Naive thymus-derived CD8-positive, alpha-beta T cell (primary cell): ENCODE results near the gene MYORG. TPM values are rescaled to one million over a fixed set of nuclear protein-coding genes. Genes with fewer than 3 reads are reported as not detected.

Experiments
- ATAC-seq, 2 donors: fragments of 150-1000 bp; cut with Tn5 transposase in 1 of 2; sonication (Bioruptor Pico), chemical (Tn5 transposase) in 1 of 2; 1 replicate in 1 of 2; 2 replicates in 1 of 2; pipeline ENCODE4 v1.10.0; 2021; ENCODE audit warnings: mild to moderate bottlenecking in 2 of 2, moderate library complexity in 2 of 2
- POLR2A ChIA-PET: fragments of 350-600 bp; sonication (Branson Sonifier 250); formaldehyde crosslinking; loops from one replicate; lab custom pipeline; 2021; ENCODE audit warnings: antibody characterized with exemption; lab: Charles Lee
- DNase-seq, 10 donors: peaks; one replicate each; pipeline versions ENCODE4 v3.0.0 to v3.0.0-alpha.2; 2020 to 2022
- H3K27ac Mint-ChIP-seq, 10 donors: one replicate each; pipeline ENCODE4 v1.8.0; 2020 to 2022; ENCODE audit warnings: mild to moderate bottlenecking in 10 of 10, mixed read lengths in 10 of 10, moderate library complexity in 4 of 10, inconsistent platforms in 1 of 10
- H3K27me3 Mint-ChIP-seq, 5 donors: one replicate each; pipeline ENCODE4 v1.8.0; 2021 to 2022; ENCODE audit warnings: mixed read lengths in 5 of 5
- H3K36me3 Mint-ChIP-seq, 3 donors: one replicate each; pipeline ENCODE4 v1.8.0; 2020 to 2022; ENCODE audit warnings: mixed read lengths in 3 of 3, mild to moderate bottlenecking in 2 of 3, inconsistent platforms in 1 of 3
- H3K4me1 Mint-ChIP-seq, 4 donors: one replicate each; pipeline ENCODE4 v1.8.0; 2021 to 2022; ENCODE audit warnings: mixed read lengths in 4 of 4
- H3K4me3 Mint-ChIP-seq, 10 donors: one replicate each; pipeline ENCODE4 v1.8.0; 2020 to 2022; ENCODE audit warnings: mild to moderate bottlenecking in 10 of 10, mixed read lengths in 10 of 10, moderate library complexity in 6 of 10, inconsistent platforms in 1 of 10
- H3K9me3 Mint-ChIP-seq, 9 donors: one replicate each; pipeline ENCODE4 v1.8.0; 2020 to 2022; ENCODE audit warnings: mixed read lengths in 9 of 9, mild to moderate bottlenecking in 3 of 9, inconsistent platforms in 1 of 9, moderate library complexity in 1 of 9
- polyA plus RNA-seq, 3 donors: library from polyadenylated mRNA; unstranded; fragments of 300-500 nt; fragmentation: Illumina TruSeq; gene quantifications; one replicate each; pipeline ENCODE4 v1.2.3, GENCODE V29; 2021
- total RNA-seq, 8 experiments: library from RNA in 2 of 8; stranded (reverse) in 2 of 8; gene quantifications; one replicate each; pipeline ENCODE4 v1.2.3 and lab custom pipeline; 2021 to 2026

The MYORG gene
- total RNA-seq (1 to 10 TPM; 1.2 to 1.5 TPM), polyA plus RNA-seq (under 1 TPM; 0.17 to 0.39 (median 0.37) TPM), total RNA-seq (lab: John Stamatoyannopoulos, UW) (0.98 to 3.2 (median 2.4) reads per million in 6 experiments)

DNA sequence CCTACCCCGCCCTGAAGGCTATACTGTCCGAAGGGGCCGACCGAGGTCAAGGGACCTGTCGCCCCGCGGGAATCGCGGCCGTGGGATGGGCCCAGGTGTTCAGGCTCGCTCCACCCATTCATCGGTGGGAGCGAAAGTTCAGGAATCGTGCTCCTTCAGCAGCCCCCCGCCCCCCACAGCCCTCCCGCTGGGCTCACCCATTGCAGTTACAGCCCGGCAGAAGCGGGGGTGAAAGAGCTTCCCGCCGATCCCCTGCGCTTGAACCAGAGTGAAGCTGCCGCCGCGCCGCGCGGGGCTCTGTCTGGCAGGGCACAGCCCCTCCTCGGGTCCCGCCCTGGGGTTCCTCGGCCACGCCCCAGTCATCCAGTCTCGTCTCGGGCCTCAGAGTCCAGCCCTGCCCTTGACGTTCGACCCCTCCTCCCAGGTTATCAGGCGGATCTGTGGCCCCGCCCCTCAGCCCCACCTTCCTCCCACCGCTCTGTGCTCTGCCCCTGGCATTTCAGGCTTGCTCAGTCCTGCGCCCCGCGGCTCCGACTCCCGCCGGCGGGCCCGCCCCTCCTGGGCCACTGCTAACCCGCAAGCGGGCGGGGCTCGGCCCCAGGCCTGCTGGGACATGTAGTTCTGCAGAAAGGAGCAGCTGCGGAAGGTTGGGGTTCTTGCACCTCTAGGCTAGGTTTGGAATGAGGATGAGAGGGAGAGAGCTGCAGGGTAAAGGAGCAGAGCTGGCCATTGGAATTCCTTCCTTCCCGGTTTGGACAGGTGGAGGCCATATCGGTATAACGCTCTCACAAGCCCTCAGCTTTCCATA lies at the start of gene MYORG:
TSS of gene MYORG (minus strand) at position 303 of the 808 bp plus-strand sequence. CDS start 3,955 bp downstream, outside the sequence.
- POLR2A ChIA-PET = interaction anchor here (0.6 to 3.6 kb wide), 6 partner anchors 10 to 563 kb away, joined by 3 to 27 read pairs (median 4); partner anchors contain the start of genes KIF24, NUDT2, UBAP1 and UBAP2
- ATAC-seq (peak; percentile 76 to 80), DNase-seq (peak; percentile 85 to 98 (median 95))
- Mint-ChIP-seq H3K4me1 (peaks cover 29 to 55% (median 50%) of the 10 kb centered on the region in 4 donors), H3K27me3 (no peaks in the 10 kb centered on the region), H3K36me3 (no peaks in the 10 kb centered on the region), H3K27ac (peak within 1 kb of the TSS; percentile 36 to 92 (median 88)), H3K4me3 (peak within 1 kb of the TSS; percentile 83 to 95 (median 93)), H3K9me3 (no peaks in the 10 kb centered on the region)

GRCh38 chr9:34419716-34420504 lies 43.2 kb upstream of the MYORG start:
- POLR2A ChIA-PET = no interaction called here
- DNase-seq = no peak
- no peak overlapping the region for H3K4me3 Mint-ChIP-seq
- peaks cover 0 to 1% (median 0%) of the 10 kb centered on the region in 4 donors for H3K4me1 Mint-ChIP-seq
- no peaks in the 10 kb centered on the region for H3K36me3 Mint-ChIP-seq
- H3K27ac Mint-ChIP-seq = peak overlapping the region in 2 of 10 donors; percentile 11 to 21
- ATAC-seq = no peak
- H3K9me3 Mint-ChIP-seq = no peaks in the 10 kb centered on the region
- H3K27me3 Mint-ChIP-seq = no peaks in the 10 kb centered on the region

DNA sequence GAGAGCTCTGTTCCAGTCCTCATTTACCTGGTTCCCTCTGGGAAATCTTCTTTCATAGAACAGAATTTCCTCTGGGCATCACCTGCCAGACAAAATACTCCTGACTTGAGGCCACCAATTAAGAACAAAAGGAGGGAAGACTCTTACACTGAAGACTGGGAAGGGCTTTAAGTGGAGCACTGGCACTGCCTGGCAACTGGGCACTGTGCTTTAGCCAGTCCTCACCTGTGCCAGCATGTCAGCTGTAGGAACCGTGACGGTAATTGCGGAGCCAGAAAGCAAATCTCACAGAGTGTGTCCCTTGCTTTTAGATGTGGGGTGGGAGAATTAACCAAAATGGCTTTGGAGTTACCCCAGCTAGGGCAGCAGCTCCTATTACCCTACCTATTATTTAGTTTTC lies 41.0 kb upstream of the MYORG start:
- H3K27ac Mint-ChIP-seq = no peak overlapping the region
- ATAC-seq (no peak), DNase-seq (no peak)
- H3K4me3 Mint-ChIP-seq = no peak overlapping the region
- no peaks in the 10 kb centered on the region for H3K9me3 Mint-ChIP-seq
- H3K4me1 Mint-ChIP-seq = peaks cover 0 to 3% (median 0%) of the 10 kb centered on the region in 4 donors
- no peaks in the 10 kb centered on the region for H3K27me3 Mint-ChIP-seq
- POLR2A ChIA-PET = interaction anchor here (0.6 kb wide), 1 partner anchor 1772 kb away, joined by 3 read pairs; no protein-coding TSS in a partner anchor
- H3K36me3 Mint-ChIP-seq = no peaks in the 10 kb centered on the region

GRCh38 chr9:34413231-34413852 lies 36.6 kb upstream of the MYORG start:
- Mint-ChIP-seq H3K4me1 (peaks cover 0 to 9% (median 0%) of the 10 kb centered on the region in 4 donors), H3K27me3 (no peaks in the 10 kb centered on the region), H3K27ac (no peak overlapping the region), H3K9me3 (no peaks in the 10 kb centered on the region), H3K36me3 (peaks cover 0 to 4% (median 0%) of the 10 kb centered on the region in 3 donors), H3K4me3 (no peak overlapping the region)
- POLR2A ChIA-PET = no interaction called here
- ATAC-seq = no peak
- peak in 2 of 10 donors; percentile 3 to 27 for DNase-seq

DNA sequence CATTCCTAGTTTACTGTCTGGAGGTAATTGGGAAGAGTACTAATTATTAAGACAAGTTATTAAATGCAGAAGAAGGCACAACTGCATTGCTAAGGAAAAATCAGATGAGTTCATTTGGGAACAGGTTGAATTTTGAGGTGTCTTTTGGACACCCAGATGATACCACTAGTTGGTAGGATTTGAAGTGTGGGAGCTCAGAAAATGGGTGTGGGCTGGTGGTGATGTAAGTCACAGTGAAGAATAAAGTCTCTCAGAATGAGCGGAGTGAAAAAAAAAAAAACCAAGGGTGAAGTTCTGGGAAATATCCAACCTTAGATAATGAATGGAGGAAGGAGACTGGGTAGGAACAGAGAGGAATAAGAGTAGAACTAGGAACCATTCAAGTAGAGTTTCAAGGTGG lies 35.6 kb upstream of the MYORG start:
- Mint-ChIP-seq H3K27ac (no peak overlapping the region), H3K9me3 (no peaks in the 10 kb centered on the region), H3K4me3 (no peak overlapping the region), H3K4me1 (peaks cover 0 to 9% (median 0%) of the 10 kb centered on the region in 4 donors), H3K27me3 (no peaks in the 10 kb centered on the region), H3K36me3 (peaks cover 0 to 4% (median 0%) of the 10 kb centered on the region in 3 donors)
- no peak for ATAC-seq
- POLR2A ChIA-PET = interaction anchor here (0.6 kb wide), 1 partner anchor 225 kb away, joined by 4 read pairs; no protein-coding TSS in a partner anchor
- DNase-seq = no peak

DNA sequence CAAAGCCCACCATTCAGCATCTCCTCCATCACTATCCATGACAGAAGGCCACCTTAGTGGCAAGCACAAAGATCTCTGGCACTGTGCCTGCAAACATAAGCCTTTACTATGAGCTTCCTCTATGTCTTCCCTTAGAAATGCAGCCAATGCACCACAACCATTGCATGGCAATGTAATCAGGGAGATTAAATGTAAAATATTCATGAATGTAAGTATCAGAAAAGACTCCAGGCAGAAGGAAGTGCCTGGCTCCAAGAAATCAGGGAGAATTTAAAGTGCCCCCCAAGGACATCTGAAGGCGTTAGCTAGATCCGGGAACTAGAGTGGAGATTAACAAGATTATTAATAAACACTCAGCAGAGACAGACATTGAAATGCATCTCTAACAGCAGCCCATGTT lies 32.5 kb upstream of the MYORG start:
- POLR2A ChIA-PET = no interaction called here
- H3K27ac Mint-ChIP-seq = no peak overlapping the region
- ATAC-seq (no peak), DNase-seq (no peak)
- H3K9me3 Mint-ChIP-seq = no peaks in the 10 kb centered on the region
- peaks cover 0 to 12% (median 3%) of the 10 kb centered on the region in 3 donors for H3K36me3 Mint-ChIP-seq
- peaks cover 0 to 9% (median 0%) of the 10 kb centered on the region in 4 donors for H3K4me1 Mint-ChIP-seq
- no peaks in the 10 kb centered on the region for H3K27me3 Mint-ChIP-seq
- H3K4me3 Mint-ChIP-seq = no peak overlapping the region

DNA sequence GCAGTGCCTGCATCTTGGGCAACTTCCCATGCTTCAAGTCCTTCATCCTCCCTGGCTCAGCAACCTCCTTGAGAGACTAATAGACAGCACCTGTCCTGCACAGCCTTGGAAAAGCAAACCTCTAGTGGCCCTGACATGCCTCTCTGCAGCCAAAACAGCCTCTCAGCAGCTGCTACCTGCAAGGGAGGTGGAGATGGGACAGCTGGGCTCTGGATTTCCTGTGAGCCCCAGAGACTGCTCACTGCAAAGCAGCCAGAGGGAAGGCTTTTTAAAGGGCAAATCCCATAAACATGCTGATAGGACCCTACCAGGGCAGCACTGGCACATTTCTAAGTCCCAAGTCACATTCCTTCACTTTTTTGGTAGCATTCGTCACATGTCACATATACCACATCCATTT lies 31.5 kb upstream of the MYORG start:
- POLR2A ChIA-PET = no interaction called here
- Mint-ChIP-seq H3K27ac (no peak overlapping the region), H3K4me3 (no peak overlapping the region), H3K9me3 (no peaks in the 10 kb centered on the region), H3K36me3 (peaks cover 0 to 14% (median 3%) of the 10 kb centered on the region in 3 donors), H3K4me1 (peaks cover 0 to 9% (median 0%) of the 10 kb centered on the region in 4 donors), H3K27me3 (no peaks in the 10 kb centered on the region)
- ATAC-seq (no peak), DNase-seq (no peak)

- DNase-seq (no peak), ATAC-seq (no peak)
- POLR2A ChIA-PET = no interaction called here
- Mint-ChIP-seq H3K36me3 (peaks cover 0 to 29% (median 9%) of the 10 kb centered on the region in 3 donors), H3K4me1 (peaks cover 0 to 2% (median 0%) of the 10 kb centered on the region in 4 donors), H3K9me3 (no peaks in the 10 kb centered on the region), H3K27ac (peak overlapping the region in 2 of 10 donors; percentile 47 to 69), H3K27me3 (no peaks in the 10 kb centered on the region), H3K4me3 (no peak overlapping the region)
Observed at GRCh38 chr9:34406219-34406618, 29.5 kb upstream of the MYORG start.

GRCh38 chr9:34405719-34406118 lies 29.0 kb upstream of the MYORG start:
- Mint-ChIP-seq H3K4me1 (peaks cover 0 to 2% (median 0%) of the 10 kb centered on the region in 4 donors), H3K27me3 (no peaks in the 10 kb centered on the region), H3K27ac (no peak overlapping the region), H3K4me3 (no peak overlapping the region), H3K9me3 (no peaks in the 10 kb centered on the region), H3K36me3 (peaks cover 0 to 32% (median 9%) of the 10 kb centered on the region in 3 donors)
- ATAC-seq (no peak), DNase-seq (no peak)
- POLR2A ChIA-PET = no interaction called here

GRCh38 chr9:34403554-34404380 lies 27.1 kb upstream of the MYORG start:
- peaks cover 0 to 37% (median 13%) of the 10 kb centered on the region in 3 donors for H3K36me3 Mint-ChIP-seq
- no peak for ATAC-seq
- no peaks in the 10 kb centered on the region for H3K27me3 Mint-ChIP-seq
- POLR2A ChIA-PET = no interaction called here
- peaks cover 0 to 2% (median 0%) of the 10 kb centered on the region in 4 donors for H3K4me1 Mint-ChIP-seq
- H3K9me3 Mint-ChIP-seq = no peaks in the 10 kb centered on the region
- DNase-seq = peak; percentile 32 to 76 (median 46)
- no peak overlapping the region for H3K4me3 Mint-ChIP-seq
- H3K27ac Mint-ChIP-seq = no peak overlapping the region

DNA sequence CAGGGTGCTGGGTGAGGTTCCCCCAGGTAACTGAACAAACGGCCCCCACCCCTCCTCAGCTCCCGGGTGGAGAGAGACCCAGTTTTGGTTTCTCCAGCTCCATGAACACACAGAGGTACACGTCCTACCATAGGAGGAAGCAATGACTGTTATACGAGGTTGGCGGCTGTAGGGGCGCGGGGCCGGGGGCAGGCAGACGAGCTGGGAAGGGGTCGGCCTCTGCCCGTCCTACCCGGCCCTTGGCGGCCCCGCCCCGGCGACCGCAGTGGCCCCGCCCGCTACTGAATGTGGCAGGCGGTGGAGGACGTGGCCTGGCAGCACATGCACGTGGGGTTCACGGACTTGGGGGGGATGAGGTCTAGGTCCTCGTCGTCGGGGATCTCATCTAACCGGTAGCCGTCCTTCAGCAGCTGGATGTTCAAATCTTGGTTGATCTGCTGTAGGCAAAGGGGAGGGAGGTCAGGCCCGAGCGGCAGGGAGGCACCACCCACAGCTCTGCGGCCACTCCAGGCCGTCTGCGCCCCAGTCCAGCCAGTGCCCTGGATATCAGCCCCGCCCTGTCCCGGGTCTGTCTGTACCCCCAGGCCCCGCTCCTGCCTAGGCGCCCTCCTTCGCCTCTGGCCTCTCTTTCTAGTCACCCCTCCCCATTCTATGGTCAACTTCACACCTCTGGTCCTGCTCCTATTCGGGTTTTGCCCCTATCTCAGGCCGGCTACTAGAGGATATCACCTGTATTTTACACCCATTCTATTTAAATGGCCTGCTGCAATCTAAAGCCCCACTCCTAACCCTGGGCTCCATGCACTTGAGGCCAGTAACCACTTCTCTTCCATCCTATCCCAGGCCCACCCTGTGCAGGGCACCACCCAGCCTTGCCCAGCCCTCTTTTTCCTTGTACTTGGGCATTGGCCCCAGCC lies 24.2 kb upstream of the MYORG start:
- POLR2A ChIA-PET = interaction anchor here (0.6 kb wide), 1 partner anchor 16 kb away, joined by 5 read pairs; no protein-coding TSS in a partner anchor
- Mint-ChIP-seq H3K9me3 (no peaks in the 10 kb centered on the region), H3K27ac (no peak overlapping the region), H3K36me3 (peaks cover 0 to 37% (median 13%) of the 10 kb centered on the region in 3 donors), H3K4me1 (peaks cover 0 to 2% (median 0%) of the 10 kb centered on the region in 4 donors), H3K27me3 (no peaks in the 10 kb centered on the region), H3K4me3 (no peak overlapping the region)
- ATAC-seq (no peak), DNase-seq (no peak)
